Spinal cord (tissue), 10 donors: ENCODE results near the gene TMEM60. TPM values are rescaled to one million over a fixed set of nuclear protein-coding genes. Genes with fewer than 3 reads are reported as not detected.

ENCODE experiments used
- DNase-seq, 6 donors: peaks; one replicate each; pipeline versions ENCODE4 v3.0.0 to v3.0.0-alpha.2; 2013 to 2015; ENCODE audit warnings: low spot score in 6 of 6, low read depth in 4 of 6
- H3K27ac ChIP-seq: one replicate; pipeline ENCODE4 v1.5.1; 2013; ENCODE audit warnings: low read depth, low read length, control low read depth
- H3K27me3 ChIP-seq: one replicate; pipeline ENCODE4 v1.6.1; 2013; ENCODE audit warnings: low read length; ENCODE audit not compliant: control insufficient read depth, insufficient read depth
- H3K36me3 ChIP-seq: one replicate; pipeline ENCODE4 v1.6.1; 2013; ENCODE audit warnings: low read length; ENCODE audit not compliant: control insufficient read depth, insufficient read depth
- H3K4me1 ChIP-seq: one replicate; pipeline ENCODE4 v1.6.1; 2013; ENCODE audit warnings: low read length; ENCODE audit not compliant: control insufficient read depth, insufficient read depth
- H3K4me3 ChIP-seq: one replicate; pipeline ENCODE4 v1.5.1; 2013; ENCODE audit warnings: low read depth, low read length, control low read depth
- H3K9me3 ChIP-seq: one replicate; pipeline ENCODE4 v1.6.1; 2013; ENCODE audit warnings: low read length; ENCODE audit not compliant: control insufficient read depth, insufficient read depth
- whole genome bisulfite sequencing: methylation state at CpG from one replicate; pipeline ENCODE4 v1.1.5; 2013; ENCODE audit warnings: missing lambda C conversion rate; ENCODE audit not compliant: insufficient coverage; 5-methylcytosine and 5-hydroxymethylcytosine counted together
- polyA plus RNA-seq, 2 donors: library from polyadenylated mRNA; unstranded; fragments of 120-200 nt; gene quantifications; one replicate each; pipeline ENCODE4 v1.2.1, GENCODE V29; 2013; ENCODE audit not compliant: insufficient read length in 2 of 2
- total RNA-seq, 2 donors: library from RNA; depleted of rRNA in 1 of 2; stranded (reverse); fragments of 120-200 nt in 1 of 2; fragments of >200 nt in 1 of 2; gene quantifications; one replicate each; pipeline versions ENCODE4 v1.2.3 to v1.2.4, GENCODE V29; 2013 to 2014
- donor health status: healthy.

The TMEM60 gene
- total and polyA plus RNA-seq, 4 donors: 20.8 to 24.1 (median 22.2) TPM

- WGBS: no CpG with 5 or more reads among the region's 2 CpGs
- H3K27ac ChIP-seq: no peak overlapping the region
These were observed 51.4 kb downstream of the TMEM60 start for GRCh38 chr7:77746824-77747165.

DNA sequence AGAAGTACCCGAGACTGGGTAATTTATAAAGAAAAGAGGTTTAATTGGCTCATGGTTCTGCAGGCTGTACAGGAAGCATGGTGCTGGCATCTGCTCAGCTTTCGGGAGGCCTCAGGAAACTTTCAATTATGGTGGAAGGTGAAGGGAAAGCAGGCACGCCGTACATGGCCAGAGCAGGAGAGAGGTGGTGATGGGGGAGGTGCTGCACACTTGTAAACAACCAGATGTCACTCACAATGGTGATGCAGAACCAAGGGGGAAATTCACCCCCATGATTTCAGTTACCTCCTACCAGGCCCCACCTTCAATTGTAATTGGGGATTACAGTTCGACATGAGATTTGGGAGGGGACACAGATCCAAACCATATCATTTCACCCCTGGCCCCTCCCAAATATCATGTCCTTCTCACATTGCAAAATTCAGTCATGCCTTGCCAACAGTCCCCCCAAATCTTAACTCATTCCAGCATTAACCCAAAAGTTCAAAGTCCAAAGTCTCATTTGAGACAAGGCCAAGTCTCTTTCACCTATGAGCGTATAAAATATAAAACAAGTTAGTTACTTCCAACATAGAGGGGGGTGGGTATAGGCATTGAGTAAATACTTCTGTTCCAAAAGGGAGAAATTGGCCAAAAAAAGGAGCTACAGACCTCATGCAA, 51.9 kb downstream of the TMEM60 start:
- Histone ChIP-seq H3K9me3 (no peaks in the 10 kb centered on the region), H3K27ac (no peak overlapping the region), H3K36me3 (peaks cover 5% of the 10 kb centered on the region), H3K4me1 (no peaks in the 10 kb centered on the region), H3K27me3 (no peaks in the 10 kb centered on the region), H3K4me3 (no peak overlapping the region)
- DNase-seq: no peak
- 87% methylated on average over 3 of the region's 6 CpGs for WGBS

More at GRCh38 chr7:77746824-77747165, 51.4 kb downstream of the TMEM60 start:
- Histone ChIP-seq H3K4me3 (no peak overlapping the region), H3K4me1 (no peaks in the 10 kb centered on the region), H3K9me3 (no peaks in the 10 kb centered on the region), H3K36me3 (peaks cover 5% of the 10 kb centered on the region), H3K27me3 (no peaks in the 10 kb centered on the region)
- no peak for DNase-seq

DNA sequence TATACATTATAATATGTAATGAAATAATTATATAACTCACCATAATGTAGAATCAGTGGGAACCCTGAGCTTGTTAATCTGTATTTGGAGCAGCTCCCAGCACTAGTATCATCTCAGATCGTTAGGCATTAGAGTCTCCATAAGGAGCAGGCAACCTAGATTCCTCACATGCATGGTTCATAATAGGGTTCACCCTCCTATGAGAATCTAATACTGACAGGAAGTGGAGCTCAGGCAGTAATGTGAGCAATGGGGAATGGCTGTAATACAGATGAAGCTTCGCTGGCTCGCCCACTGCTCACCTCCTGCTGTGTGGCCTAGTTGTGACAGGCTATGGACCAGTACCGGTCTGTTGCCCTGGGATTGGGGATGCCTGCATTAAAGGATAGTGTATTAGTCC, 52.5 kb downstream of the TMEM60 start:
- no peaks in the 10 kb centered on the region for H3K4me1 ChIP-seq
- WGBS: 100% methylated on average over 1 of the region's 4 CpGs
- H3K36me3 ChIP-seq: peaks cover 5% of the 10 kb centered on the region
- H3K27ac ChIP-seq: no peak overlapping the region
- H3K4me3 ChIP-seq: no peak overlapping the region
- no peaks in the 10 kb centered on the region for H3K27me3 ChIP-seq
- DNase-seq: no peak
- H3K9me3 ChIP-seq: no peaks in the 10 kb centered on the region

Other genes with a start within 250 kb of the TMEM60 start
- 10 to 100 TPM; 33.8 to 53.5 TPM for gene RSBN1L, start 102.0 kb downstream of the TMEM60 start, total RNA-seq
- 10 to 100 TPM; 26.1 to 28.4 TPM for gene RSBN1L, start 102.0 kb downstream of the TMEM60 start, polyA plus RNA-seq
- 10 to 100 TPM; 25.1 to 50.5 TPM for gene PHTF2, start 339 bp upstream of the TMEM60 start, total RNA-seq
- gene PHTF2, start 339 bp upstream of the TMEM60 start, polyA plus RNA-seq: 10 to 100 TPM; 23.2 to 28.8 TPM